CD4-positive, alpha-beta T cell treated with Interleukin-6 at 100 ng/mL for 8 hours (primary cell): ENCODE measurements around the gene CES5A.
"Not testable (repeated sequence)": the region's sequence is repeated elsewhere in the genome, so short reads cannot be mapped to it uniquely, and the experiment has no call there.

Source experiments
- DNase-seq: peaks from one replicate; pipeline ENCODE4 v3.0.0-alpha.2; 2020; ENCODE audit warnings: mixed read lengths, low spot score

Gene CES5A

DNA sequence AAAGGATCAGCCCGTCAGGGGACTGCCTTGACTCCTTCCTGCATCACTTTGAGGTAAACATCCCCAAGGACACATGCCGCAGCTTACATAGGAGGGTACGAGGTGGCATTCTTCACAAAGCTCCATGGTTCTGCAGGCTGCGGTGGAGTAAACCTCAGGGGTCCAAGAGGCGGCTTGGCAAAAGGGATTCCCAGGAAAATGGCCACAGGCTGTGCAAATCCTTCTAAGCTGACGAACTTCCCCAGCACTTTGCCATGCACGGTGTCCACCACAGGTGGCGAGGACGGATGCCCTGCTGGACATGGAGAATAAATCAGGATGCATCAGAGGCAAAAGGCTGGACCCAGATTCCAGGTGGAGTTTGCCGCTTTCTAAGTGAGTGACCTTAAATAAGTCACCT is 46.5 kb downstream of the CES5A start:
- no peak for DNase-seq

DNA sequence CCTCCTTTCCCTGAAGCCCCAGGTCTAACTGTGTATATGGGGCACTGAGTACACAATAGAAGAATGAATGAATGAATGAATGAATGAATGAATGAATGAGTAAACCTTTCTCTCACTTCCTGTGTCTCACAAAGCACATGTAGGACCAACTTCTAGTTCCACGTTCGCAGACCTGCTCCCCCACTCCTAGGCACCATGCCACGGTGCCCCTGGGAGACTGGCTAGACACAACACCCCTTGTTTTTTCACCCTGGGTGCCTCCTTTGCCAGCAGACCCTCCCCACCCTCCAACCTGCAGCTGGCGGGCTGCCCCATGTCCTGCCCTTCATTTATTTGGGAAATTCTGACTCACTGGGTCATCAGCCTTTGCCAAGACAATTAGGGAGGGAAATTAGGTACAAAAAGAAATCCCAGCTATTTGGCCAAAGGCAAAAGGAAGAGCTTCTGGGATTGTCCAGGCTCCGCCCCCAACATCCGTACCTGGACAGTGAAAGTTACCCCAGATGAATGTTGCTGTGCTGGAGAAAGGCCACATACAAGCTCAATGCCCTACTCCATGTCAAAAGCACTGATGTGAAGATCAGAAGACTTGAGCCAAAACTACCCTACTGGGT is 50.0 kb downstream of the CES5A start:
- no peak for DNase-seq

DNA sequence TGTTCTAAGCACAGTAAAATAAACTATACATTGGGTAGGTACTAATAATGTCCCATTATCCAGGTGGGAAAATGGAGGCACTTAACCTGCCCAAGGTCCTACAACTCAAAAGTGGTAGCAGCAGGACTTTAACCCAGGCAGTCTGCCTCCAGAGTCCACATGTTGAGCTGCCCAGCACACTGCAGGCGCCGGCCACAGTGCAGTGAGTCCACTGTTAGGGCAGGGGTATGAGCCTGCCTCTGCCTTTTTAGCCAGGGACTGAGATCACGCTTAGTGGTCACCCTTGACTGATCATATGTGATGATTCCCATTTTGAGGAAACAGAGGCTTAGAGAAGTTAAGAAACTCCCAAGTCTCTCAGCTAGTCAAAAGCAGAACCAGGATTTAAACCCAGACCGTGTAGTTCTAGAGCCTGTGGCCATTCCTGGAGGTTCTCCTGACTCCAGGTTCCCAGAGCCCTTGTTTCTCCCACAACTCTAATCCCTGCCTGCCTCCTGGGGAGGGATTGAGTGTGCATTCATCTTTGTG is 50.6 kb downstream of the CES5A start:
- no peak for DNase-seq

DNA sequence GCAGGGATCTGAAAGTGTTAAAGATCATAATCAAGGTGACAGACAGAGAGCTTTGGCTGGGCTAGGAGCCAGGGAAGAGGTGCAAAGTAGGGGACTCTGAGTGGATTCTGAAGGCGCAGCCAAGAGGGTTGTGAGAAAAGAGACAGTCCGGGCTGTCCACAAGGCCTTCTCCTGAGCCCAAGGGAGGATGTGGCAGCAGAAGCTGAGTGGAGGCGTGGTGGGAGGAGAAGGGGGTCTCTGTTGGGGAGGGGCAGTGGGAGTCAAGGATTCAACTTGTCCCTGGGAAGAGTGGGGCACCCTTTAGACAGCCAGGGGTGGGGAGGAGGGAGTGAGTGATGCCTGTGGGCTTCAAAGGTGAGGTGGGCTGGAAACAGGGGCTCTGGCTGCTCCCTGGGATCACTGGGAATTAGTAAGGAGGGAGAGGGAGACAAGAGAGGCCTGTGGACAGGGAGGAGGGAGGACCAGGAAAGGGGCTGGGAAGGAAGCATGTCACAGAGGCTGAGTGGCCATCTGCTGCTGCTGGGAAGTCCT is 52.8 kb downstream of the CES5A start:
- DNase-seq = no peak

DNA sequence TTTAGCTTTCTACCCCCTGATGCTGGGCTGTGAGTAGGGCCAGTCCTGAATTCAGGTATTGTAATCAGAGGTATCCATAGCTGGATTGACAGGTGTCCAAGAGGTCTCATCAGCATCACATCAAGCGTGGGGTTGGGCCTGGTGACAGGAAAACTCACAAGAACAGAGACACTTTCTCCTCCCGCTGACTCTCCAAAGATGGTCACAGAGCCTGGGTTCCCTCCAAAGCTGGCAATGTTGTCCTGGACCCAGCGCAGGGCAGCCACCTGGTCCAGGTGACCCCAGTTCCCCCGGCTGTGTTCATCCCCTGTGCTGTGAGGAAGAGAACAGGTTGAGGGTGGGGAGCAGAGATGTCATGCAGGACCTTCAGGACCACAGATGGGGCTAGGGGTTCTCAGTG is 54.0 kb downstream of the CES5A start:
- DNase-seq = no peak

DNA sequence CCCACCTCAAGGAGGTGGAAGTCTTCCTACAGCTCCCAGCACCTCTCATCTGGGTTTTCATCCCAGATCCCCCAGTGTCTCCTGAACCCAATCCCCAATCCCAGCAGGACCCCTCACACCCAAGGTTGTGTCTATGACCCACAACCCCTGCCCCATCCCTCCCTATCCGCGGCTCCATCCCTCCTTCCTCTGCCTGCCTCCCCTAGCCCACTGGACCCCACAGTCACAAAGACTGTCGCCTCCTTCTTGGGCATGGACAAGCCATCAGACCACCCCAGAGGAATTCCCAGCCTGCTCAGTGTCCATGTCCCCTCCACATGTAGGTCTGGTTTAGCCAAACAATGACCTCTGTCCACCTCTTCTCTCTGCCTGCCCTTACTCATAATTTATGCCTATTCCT is 54.6 kb downstream of the CES5A start:
- DNase-seq = no peak

DNA sequence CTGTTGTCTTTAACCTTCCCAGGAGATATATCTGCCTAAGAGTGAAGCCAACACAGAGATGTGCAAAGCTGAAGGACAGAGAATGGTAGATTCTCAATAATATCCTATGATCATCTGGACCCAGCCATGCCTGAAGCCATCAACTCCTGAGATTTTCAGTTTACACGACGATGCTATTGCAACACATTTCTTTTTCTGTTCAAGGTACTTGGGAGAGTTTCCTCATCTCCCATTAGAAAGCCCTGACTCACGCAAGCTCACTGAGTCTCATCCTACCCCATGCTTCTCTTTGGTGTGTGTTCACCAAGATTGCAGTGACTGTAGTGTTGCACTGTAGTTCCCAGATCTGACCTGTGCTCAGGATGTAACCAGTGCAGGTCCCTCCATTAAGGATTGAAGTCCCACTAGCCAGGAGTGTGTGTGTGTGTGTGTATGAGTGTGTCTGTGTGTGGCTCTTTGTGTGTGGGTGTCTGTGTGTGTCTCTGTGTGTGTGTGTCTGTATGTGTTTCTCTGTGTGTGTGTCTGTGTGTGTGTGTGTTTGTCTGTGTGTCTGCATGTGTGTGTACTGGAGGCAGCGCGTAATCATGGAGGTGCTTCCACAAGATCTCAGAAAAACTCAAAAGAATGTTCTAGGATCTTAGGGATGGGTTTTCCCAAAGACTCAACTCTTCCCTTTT is 57.8 kb downstream of the CES5A start:
- no peak for DNase-seq

DNA sequence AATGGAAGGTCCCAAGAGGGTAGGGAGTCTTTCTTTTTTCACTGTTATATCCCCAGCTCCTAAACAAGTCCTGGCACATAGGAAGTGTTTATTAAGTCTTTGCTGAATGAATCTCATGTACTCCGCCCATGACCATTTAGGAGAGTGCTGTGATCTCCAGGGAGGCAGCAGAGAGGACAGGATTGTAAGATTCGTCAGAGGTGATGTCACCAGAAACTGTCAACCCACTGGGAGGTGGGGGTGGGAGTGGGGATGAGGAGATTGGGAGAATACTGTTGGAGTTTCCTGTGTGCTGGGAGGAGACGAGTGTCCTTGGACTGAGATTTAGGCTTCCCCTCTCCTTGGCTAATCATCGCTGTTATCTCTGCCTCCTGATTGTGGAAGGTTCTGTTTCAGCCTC is 59.0 kb downstream of the CES5A start:
- not testable (repeated sequence) for DNase-seq

DNA sequence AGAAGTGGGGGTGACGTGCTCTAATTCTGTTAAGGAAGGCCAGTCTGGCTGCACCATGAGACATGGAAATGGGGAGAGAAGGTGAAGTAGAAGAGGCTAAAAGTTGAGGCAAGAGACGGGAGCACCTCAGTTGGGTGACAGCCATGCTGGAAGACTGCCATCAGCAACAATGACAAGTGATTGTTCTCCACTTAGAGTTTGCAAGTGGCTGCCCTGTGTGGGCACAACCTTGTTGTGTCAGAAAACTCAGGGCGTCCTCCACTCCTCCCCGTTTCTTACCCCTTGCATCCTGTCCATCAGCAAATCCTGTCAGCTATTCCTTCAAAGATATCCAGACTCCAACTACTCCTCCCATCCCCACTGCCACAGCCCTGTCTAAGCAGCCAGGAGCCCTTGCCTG is 59.9 kb downstream of the CES5A start:
- no peak for DNase-seq

DNA sequence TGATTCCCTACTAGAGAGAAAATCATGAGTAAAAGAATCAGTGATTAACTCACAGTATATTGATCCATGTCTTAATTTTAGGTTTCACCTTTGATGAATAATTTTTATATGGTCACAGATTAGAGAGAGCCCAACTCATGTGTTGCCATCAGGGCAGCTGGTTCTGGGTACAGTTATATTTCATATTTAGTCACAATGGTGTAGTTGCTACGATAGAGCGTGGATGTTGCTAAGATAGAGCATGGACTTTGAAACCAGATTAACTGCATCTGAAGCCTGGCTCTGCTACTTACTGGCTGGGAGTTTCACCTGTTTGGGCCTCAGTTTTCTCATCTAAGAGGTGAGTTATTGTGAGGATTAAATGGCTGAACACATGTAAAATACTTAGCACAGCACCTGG is 61.0 kb downstream of the CES5A start:
- DNase-seq = not testable (repeated sequence)

DNA sequence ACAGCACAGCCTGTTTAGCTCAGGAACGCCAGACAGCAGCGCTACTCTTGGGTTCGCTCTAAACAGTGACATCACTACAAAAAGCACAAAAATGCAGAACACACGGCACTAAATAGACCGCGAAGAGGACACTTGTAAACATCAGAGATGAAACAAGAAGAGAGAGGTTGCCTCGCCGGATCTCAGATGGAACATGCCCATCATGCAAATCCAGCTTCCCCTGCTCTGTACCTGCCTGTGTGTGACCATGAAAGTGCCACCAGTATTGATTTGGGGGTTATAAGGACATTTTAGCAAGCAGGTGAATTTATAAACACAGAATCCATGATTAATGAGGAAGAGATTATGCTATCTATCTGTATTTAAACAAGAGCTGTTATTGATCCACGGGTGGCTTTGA is 61.4 kb downstream of the CES5A start:
- not testable (repeated sequence) for DNase-seq

DNA sequence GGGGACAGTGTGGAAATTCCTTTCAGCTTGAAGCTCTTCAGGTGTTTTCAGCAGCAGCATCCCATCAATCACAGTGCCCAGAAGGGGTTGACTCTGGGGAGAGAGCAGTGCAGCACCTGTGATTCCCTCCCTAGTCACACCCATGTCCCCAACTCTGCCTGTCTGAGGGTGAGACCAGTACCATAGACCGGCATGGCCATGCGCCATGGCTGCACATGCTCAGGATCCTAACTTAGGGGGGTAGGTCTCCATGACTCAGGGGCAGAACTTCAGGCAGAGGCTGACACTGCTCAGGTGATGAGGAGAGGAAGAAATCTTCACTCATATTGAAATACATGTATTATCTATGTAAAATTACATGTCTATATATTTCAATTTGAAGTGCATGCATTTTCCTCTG is 62.2 kb downstream of the CES5A start:
- DNase-seq = no peak

DNA sequence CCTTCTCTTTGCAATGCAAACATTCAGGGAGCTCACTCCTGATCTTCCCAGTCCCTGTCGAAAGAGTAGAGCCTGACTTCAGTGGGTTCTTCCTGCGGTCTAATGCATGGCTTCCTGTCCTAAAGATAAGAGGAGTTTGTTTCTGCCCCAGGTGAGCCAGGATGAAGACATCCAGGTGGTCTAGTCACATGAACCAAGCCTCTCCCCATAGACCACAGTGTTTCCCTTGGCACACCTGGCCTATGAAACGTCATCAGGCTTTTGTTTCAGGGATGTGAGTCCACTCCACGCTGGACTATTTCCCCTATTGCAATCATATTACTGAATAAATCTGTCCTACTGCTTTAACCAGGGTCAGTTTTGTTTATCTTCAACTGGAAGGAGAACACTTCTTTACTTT is 63.4 kb downstream of the CES5A start:
- no peak for DNase-seq

DNA sequence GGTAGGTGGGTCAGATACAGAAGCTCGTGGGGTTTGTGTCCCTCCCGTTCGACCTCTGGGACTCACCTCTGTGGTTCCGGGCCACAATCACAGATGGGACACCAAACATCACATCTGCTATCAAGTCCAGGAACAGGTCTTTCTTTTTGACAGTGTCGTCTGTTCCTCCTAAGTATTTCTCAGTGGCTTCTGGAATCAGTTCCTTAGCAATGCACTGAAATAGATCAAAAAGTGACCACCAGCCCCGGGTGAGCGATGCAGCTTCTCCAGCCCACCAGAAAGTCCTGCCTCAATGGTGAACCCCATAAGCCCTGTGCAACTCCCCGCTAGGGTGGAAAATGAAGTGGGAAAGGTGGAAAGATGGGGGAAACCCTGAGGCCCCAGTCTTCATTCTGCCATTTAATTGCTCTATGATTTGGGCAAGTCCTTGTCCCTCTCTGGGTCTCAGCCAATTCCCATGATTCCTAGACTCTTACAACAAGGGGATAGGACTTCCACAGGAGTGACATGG is 64.7 kb downstream of the CES5A start:
- no peak for DNase-seq

DNA sequence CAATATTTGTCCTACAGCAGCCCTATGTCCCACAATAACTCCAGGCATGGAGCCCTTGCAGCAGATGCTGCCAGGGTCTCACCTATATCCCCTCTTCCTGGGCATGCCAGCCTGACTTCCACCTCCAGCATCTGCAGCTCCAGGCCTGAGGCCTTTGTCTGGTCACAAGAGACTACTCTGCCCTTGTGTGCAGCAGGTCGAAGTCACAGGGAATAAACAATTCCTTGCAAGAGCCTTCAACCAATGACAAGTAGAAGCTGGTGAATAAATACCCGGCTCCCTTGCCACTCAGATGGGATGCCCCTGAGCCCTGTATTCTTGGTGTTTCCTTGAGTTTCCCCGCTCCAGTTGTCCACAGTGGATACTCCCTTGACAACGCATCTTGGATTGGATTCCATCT is 65.3 kb downstream of the CES5A start:
- no peak for DNase-seq

DNA sequence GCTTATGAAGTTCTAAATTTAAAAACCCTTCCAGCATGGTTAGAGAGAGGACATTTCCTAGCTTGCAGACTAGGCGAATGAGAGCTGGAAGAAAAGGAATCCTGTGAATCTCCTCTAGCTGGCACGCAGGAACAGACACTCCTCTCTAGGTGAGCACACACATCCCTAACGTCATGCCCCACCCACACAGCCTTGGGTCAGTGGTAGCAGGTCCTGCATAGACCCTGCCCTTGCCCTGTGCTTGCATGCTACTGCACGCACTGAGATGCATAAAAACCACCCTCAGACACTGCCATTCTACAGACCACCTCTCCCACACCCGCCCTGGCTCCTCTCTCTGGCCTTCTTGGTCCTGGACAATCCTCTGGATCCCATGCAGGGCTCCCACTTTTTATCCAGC is 65.8 kb downstream of the CES5A start:
- no peak for DNase-seq

DNA sequence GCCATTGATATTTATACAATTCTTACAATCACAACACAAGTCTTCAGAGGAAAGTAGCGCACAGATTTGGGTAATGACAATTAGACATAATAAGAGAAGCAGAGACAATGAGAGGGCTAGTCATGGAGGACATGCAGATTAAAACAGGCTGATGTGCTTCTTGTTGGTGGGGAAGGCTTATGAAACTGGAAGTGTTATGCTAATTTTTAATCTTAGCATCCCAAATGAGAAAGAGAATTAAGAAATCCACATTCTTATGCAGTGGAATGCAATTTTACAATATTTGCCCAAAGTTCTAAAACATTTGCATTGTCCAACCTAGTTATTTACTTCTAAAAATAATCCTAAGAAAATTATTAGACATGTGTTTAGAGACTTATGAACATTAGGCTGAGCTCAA is 66.9 kb downstream of the CES5A start:
- not testable (repeated sequence) for DNase-seq

DNA sequence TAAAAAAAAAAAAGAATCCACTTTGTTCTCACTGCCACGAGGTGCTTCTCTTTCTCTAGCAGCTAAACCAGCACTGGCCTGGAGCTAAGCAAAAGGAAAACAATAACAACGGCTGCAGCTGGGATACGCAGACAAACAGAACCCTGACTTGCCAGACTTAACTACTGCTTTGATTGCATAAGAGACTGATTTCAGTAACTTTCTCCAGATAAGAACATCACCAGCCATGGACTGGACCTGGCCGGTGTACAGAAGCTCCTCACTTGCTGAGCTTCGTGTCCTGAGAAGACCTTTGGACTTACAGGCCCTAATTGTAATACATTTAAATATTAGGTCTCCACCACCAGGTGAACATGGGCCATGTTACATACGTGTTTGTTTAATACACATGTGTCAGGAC is 70.1 kb downstream of the CES5A start:
- DNase-seq = not testable (repeated sequence)

DNA sequence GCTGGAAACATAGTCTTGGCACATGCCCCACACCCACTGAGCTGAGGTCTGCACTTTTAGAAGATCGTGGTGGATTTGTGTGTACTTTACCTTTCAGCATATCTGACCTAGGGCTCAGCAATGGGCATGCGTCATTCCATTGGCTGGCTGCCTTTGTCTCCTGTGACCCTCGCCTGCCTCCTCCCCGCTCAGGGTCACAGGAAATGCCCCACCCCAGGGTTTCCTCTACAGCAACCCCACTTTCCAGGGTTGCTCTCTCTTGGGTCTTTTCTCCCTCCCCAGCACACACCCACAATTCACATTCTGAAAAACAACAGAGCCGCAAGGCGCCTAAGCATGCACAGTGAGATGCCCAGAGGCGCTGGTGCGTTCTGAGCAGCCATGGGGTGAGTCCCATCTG is 71.5 kb downstream of the CES5A start:
- not testable (repeated sequence) for DNase-seq
